DOHH2 (cell line): ENCODE measurements around the gene MAP2K6.

Experiments
- H3F3A ChIP-seq: fragments of 200-600 bp; sonication (generic), shearing (Covaris generic); 2 replicates; pipeline ENCODE4 v1.6.0; 2016; ENCODE audit warnings: antibody characterized with exemption, mild to moderate bottlenecking; ENCODE audit not compliant: control insufficient read depth, insufficient read depth
- H3K27ac ChIP-seq: fragments of 200-600 bp; sonication (generic); 2 replicates; pipeline ENCODE4 v1.5.1; 2014; ENCODE audit warnings: low read depth, mild to moderate bottlenecking, low read length, moderate library complexity
- H3K27me3 ChIP-seq: fragments of 200-600 bp; sonication (generic); 2 replicates; pipeline ENCODE4 v1.6.1; 2014; ENCODE audit warnings: mild to moderate bottlenecking, low read length, mixed read lengths; ENCODE audit not compliant: control insufficient read depth
- H3K36me3 ChIP-seq: fragments of 200-600 bp; sonication (generic); 2 replicates; pipeline ENCODE4 v1.6.1; 2014; ENCODE audit warnings: mild to moderate bottlenecking, low read length, moderate library complexity, mixed read lengths; ENCODE audit not compliant: control insufficient read depth
- H3K4me1 ChIP-seq: fragments of 200-600 bp; sonication (generic); 2 replicates; pipeline ENCODE4 v1.6.1; 2014; ENCODE audit warnings: mild to moderate bottlenecking, low read length, mixed read lengths; ENCODE audit not compliant: control insufficient read depth
- H3K4me2 ChIP-seq: fragments of 200-600 bp; sonication (generic); 2 replicates; pipeline ENCODE4 v1.6.0; 2014; ENCODE audit warnings: mild to moderate bottlenecking, low read length, moderate library complexity
- H3K4me3 ChIP-seq: fragments of 200-600 bp; sonication (generic); 2 replicates; pipeline ENCODE4 v1.5.1; 2014; ENCODE audit warnings: mild to moderate bottlenecking, low read length, mixed read lengths
- H3K79me2 ChIP-seq: fragments of 200-600 bp; sonication (generic); 2 replicates; pipeline ENCODE4 v1.6.1; 2014; ENCODE audit warnings: mild to moderate bottlenecking, low read length, mixed read lengths; ENCODE audit not compliant: control insufficient read depth
- H3K9me2 ChIP-seq: fragments of 200-600 bp; sonication (generic); replicated peaks from 2 replicates; pipeline ENCODE4 v1.6.1; 2014; ENCODE audit warnings: mild to moderate bottlenecking, low read length, mixed read lengths; ENCODE audit not compliant: control insufficient read depth
- H3K9me3 ChIP-seq: fragments of 200-600 bp; sonication (generic); 2 replicates; pipeline ENCODE4 v1.6.1; 2014; ENCODE audit warnings: antibody characterized with exemption, low read length, mixed read lengths; ENCODE audit not compliant: control insufficient read depth, insufficient read depth
- H4K20me1 ChIP-seq: fragments of 200-600 bp; sonication (generic); 2 replicates; pipeline ENCODE4 v1.6.0; 2014; ENCODE audit warnings: low read depth, mild to moderate bottlenecking, antibody characterized with exemption, low read length, moderate library complexity; ENCODE audit not compliant: control insufficient read depth, insufficient read depth
- CTCF ChIP-seq: fragments of 200-600 bp; sonication (generic); IDR thresholded peaks from one replicate; pipeline ENCODE4 v1.5.1; 2014; ENCODE audit warnings: antibody characterized with exemption, mild to moderate bottlenecking, low read depth, low read length; ENCODE audit not compliant: poor library complexity, severe bottlenecking
- EZH2phosphoT487 ChIP-seq: fragments of 200-600 bp; sonication (generic); IDR thresholded peaks from 2 replicates; pipeline ENCODE4 v1.6.1; 2017; ENCODE audit warnings: borderline replicate concordance, mild to moderate bottlenecking, antibody characterized with exemption, low read length, moderate library complexity, mixed read lengths

MAP2K6 gene

GRCh38 chr17:69450918-69451317, 36.4 kb downstream of the MAP2K6 start:
- H3K27ac ChIP-seq: no peak overlapping the region
- peaks cover 9% of the 10 kb centered on the region for H3K4me1 ChIP-seq
- H3K36me3 ChIP-seq: no peaks in the 10 kb centered on the region
- H3K9me2 ChIP-seq: no peaks in the 10 kb centered on the region
- H3F3A ChIP-seq: no peaks in the 10 kb centered on the region
- H3K4me2 ChIP-seq: no peak overlapping the region
- no peaks in the 10 kb centered on the region for H3K79me2 ChIP-seq
- TF ChIP-seq EZH2phosphoT487 (no peak), CTCF (no peak)
- H3K9me3 ChIP-seq: no peaks in the 10 kb centered on the region
- no peak overlapping the region for H3K4me3 ChIP-seq
- H3K27me3 ChIP-seq: 0 out of 2 replicates have a peak, but pooled peaks cover 7% of the 10 kb centered on the region
- 0 out of 2 replicates have a peak, but pooled peaks cover 3% of the 10 kb centered on the region for H4K20me1 ChIP-seq

GRCh38 chr17:69451416-69452394, 37.2 kb downstream of the MAP2K6 start:
- Histone ChIP-seq H3K27me3 (0 out of 2 replicates have a peak, but pooled peaks cover 7% of the 10 kb centered on the region), H3K4me3 (no peak overlapping the region), H3K4me2 (no peak overlapping the region), H3K4me1 (peaks cover 9% of the 10 kb centered on the region), H3K9me2 (no peaks in the 10 kb centered on the region), H4K20me1 (0 out of 2 replicates have a peak, but pooled peaks cover 3% of the 10 kb centered on the region), H3K36me3 (no peaks in the 10 kb centered on the region), H3K27ac (no peak overlapping the region), H3K9me3 (no peaks in the 10 kb centered on the region), H3K79me2 (no peaks in the 10 kb centered on the region), H3F3A (no peaks in the 10 kb centered on the region)
- no peak for TF ChIP-seq EZH2phosphoT487

- Histone ChIP-seq H3K9me3 (no peaks in the 10 kb centered on the region), H3K27ac (no peak overlapping the region), H3K27me3 (0 out of 2 replicates have a peak, but pooled peaks cover 7% of the 10 kb centered on the region), H3K36me3 (no peaks in the 10 kb centered on the region), H3F3A (no peaks in the 10 kb centered on the region), H3K4me1 (peaks cover 9% of the 10 kb centered on the region), H3K9me2 (no peaks in the 10 kb centered on the region), H3K79me2 (no peaks in the 10 kb centered on the region), H3K4me3 (no peak overlapping the region), H4K20me1 (0 out of 2 replicates have a peak, but pooled peaks cover 3% of the 10 kb centered on the region), H3K4me2 (no peak overlapping the region)
- TF ChIP-seq CTCF (no peak), EZH2phosphoT487 (no peak)
Measured at GRCh38 chr17:69452664-69453260, 38.3 kb downstream of the MAP2K6 start.

GRCh38 chr17:69454051-69454450, 39.6 kb downstream of the MAP2K6 start:
- Histone ChIP-seq H3K27ac (no peak overlapping the region), H3K79me2 (no peaks in the 10 kb centered on the region), H3F3A (no peaks in the 10 kb centered on the region), H3K9me3 (no peaks in the 10 kb centered on the region), H3K9me2 (no peaks in the 10 kb centered on the region), H3K4me3 (no peak overlapping the region), H3K36me3 (no peaks in the 10 kb centered on the region), H3K27me3 (0 out of 2 replicates have a peak, but pooled peaks cover 7% of the 10 kb centered on the region), H4K20me1 (0 out of 2 replicates have a peak, but pooled peaks cover 3% of the 10 kb centered on the region), H3K4me1 (peaks cover 9% of the 10 kb centered on the region), H3K4me2 (no peak overlapping the region)
- no peak for TF ChIP-seq EZH2phosphoT487
- no peak for TF ChIP-seq CTCF
